Osteoblast (primary cell): Measurements from ENCODE around the gene IMPDH1. TPM values are rescaled to one million over a fixed set of nuclear protein-coding genes. Genes with fewer than 3 reads are reported as not detected.

ENCODE experiments used
- DNase-seq: peaks from one replicate; pipeline ENCODE4 v3.0.0; 2011; ENCODE audit warnings: low spot score, mixed read lengths; ENCODE audit not compliant: insufficient read length; ENCODE audit errors: missing footprints
- H2AFZ ChIP-seq: 2 replicates; pipeline ENCODE4 v1.6.0; 2011; ENCODE audit warnings: mild to moderate bottlenecking, low read length
- H3K27ac ChIP-seq: 2 replicates; pipeline ENCODE4 v1.5.1; 2011; ENCODE audit warnings: mild to moderate bottlenecking, low read depth, low read length, moderate library complexity
- H3K27me3 ChIP-seq: 2 replicates; pipeline ENCODE4 v1.6.0; 2012; ENCODE audit warnings: mild to moderate bottlenecking, control low read depth, inconsistent platforms, low read length, moderate library complexity; ENCODE audit not compliant: insufficient read depth
- H3K36me3 ChIP-seq: 2 replicates; pipeline ENCODE4 v1.5.1; 2011; ENCODE audit warnings: mild to moderate bottlenecking, low read length, control low read depth, moderate library complexity; ENCODE audit not compliant: insufficient read depth
- H3K4me1 ChIP-seq: 2 replicates; pipeline ENCODE4 v1.5.1; 2011; ENCODE audit warnings: mild to moderate bottlenecking, low read length, control low read depth, moderate library complexity; ENCODE audit not compliant: insufficient read depth
- H3K4me2 ChIP-seq: 2 replicates; pipeline ENCODE4 v1.6.0; 2011; ENCODE audit warnings: mild to moderate bottlenecking, low read length; ENCODE audit not compliant: insufficient read depth
- H3K4me3 ChIP-seq: fragments of 200-600 bp; sonication (generic); 3 replicates; pipeline ENCODE4 v1.5.1; 2012; ENCODE audit warnings: mild to moderate bottlenecking, low read length, inconsistent platforms; ENCODE audit not compliant: insufficient read depth
- H3K79me2 ChIP-seq: 2 replicates; pipeline ENCODE4 v1.6.0; 2012; ENCODE audit warnings: mild to moderate bottlenecking, low read length, control low read depth, inconsistent platforms; ENCODE audit not compliant: insufficient read depth
- H3K9me3 ChIP-seq: 2 replicates; pipeline ENCODE4 v1.5.1; 2011; ENCODE audit warnings: low read depth, low read length, control low read depth
- H4K20me1 ChIP-seq: 2 replicates; pipeline ENCODE4 v1.6.0; 2012; ENCODE audit warnings: mild to moderate bottlenecking, low read length, control low read depth; ENCODE audit not compliant: insufficient read depth
- total RNA-seq: library from RNA; depleted of rRNA; stranded (reverse); fragments of >200 nt; gene quantifications from 2 replicates; pipeline ENCODE4 v1.2.3, GENCODE V29; 2012
- TF ChIP-seq, protein P1 (sequence below): IDR thresholded peaks from 2 replicates; pipeline ENCODE4 v1.5.1; 2011; ENCODE audit warnings: mild to moderate bottlenecking, low read depth, low read length, moderate library complexity; ENCODE audit errors: extremely low read depth

The IMPDH1 gene
- total RNA-seq, 1 donor = 35.8 TPM

DNA sequence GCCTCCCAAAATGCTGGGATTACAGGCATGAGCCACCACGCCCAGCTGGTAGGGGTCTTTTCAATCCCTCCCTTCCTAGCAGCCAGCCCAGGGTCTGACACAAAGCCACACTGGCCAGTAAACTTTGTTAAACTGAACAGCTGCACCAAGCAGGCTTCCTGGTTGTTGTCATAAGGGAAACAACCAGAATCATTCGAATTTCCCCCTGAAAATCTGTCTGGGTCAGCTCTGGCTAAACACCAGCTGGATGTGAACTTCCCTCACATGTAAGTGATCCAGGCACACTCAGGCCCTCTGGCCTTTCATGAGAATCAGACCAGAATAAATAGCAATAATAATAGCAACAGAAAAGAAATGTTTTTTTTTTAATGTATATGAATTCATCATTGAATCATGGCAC, 7.4 kb downstream of the IMPDH1 start:
- Histone ChIP-seq H3K27ac (no peak overlapping the region), H2AFZ (no peak overlapping the region), H3K4me3 (no peak overlapping the region), H3K9me3 (no peaks in the 10 kb centered on the region), H3K4me2 (no peak overlapping the region), H3K36me3 (peaks cover 38% of the 10 kb centered on the region), H4K20me1 (peaks cover 29% of the 10 kb centered on the region), H3K4me1 (peaks cover 11% of the 10 kb centered on the region), H3K27me3 (no peaks in the 10 kb centered on the region), H3K79me2 (peaks cover 22% of the 10 kb centered on the region)
- TF ChIP-seq, protein P1, sequence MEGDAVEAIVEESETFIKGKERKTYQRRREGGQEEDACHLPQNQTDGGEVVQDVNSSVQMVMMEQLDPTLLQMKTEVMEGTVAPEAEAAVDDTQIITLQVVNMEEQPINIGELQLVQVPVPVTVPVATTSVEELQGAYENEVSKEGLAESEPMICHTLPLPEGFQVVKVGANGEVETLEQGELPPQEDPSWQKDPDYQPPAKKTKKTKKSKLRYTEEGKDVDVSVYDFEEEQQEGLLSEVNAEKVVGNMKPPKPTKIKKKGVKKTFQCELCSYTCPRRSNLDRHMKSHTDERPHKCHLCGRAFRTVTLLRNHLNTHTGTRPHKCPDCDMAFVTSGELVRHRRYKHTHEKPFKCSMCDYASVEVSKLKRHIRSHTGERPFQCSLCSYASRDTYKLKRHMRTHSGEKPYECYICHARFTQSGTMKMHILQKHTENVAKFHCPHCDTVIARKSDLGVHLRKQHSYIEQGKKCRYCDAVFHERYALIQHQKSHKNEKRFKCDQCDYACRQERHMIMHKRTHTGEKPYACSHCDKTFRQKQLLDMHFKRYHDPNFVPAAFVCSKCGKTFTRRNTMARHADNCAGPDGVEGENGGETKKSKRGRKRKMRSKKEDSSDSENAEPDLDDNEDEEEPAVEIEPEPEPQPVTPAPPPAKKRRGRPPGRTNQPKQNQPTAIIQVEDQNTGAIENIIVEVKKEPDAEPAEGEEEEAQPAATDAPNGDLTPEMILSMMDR = no peak
- DNase-seq = no peak

DNA sequence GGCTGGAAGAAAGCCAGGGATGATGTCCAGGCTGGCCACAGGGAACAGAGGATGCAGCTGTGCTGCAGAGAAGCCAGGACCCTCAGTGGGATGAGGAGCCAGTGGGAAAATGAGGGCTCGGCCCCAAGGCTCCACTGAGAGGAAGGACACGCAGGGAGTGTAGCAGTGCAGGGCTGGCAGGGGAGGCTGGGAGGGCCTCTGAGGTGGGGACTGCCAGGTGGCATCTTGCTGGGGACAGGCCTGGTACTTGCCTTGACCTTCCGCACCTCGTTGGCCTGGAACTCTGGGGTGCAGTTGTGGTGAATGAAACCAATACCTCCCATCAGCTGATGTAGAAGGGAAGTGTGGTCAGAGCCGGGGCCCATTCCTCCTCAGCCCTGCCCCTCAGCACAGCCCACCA, 9.2 kb downstream of the IMPDH1 start:
- peaks cover 24% of the 10 kb centered on the region for H4K20me1 ChIP-seq

GRCh38 chr7:128399991-128400390, 9.8 kb downstream of the IMPDH1 start:
- H3K4me1 ChIP-seq = peaks cover 10% of the 10 kb centered on the region
- H3K4me2 ChIP-seq = no peak overlapping the region
- TF ChIP-seq, protein P1 = no peak
- no peak overlapping the region for H2AFZ ChIP-seq
- H3K9me3 ChIP-seq = no peaks in the 10 kb centered on the region
- no peak overlapping the region for H3K4me3 ChIP-seq
- H3K27ac ChIP-seq = no peak overlapping the region
- no peak for DNase-seq
- no peaks in the 10 kb centered on the region for H3K27me3 ChIP-seq
- peaks cover 16% of the 10 kb centered on the region for H3K79me2 ChIP-seq
- peaks cover 60% of the 10 kb centered on the region for H3K36me3 ChIP-seq
- peaks cover 24% of the 10 kb centered on the region for H4K20me1 ChIP-seq

More for the DNA sequence above, 9.2 kb downstream of the IMPDH1 start:
- no peaks in the 10 kb centered on the region for H3K9me3 ChIP-seq
- H3K4me2 ChIP-seq = no peak overlapping the region
- H3K27ac ChIP-seq = no peak overlapping the region
- TF ChIP-seq, protein P1 = no peak
- H3K4me3 ChIP-seq = no peak overlapping the region
- H3K36me3 ChIP-seq = peaks cover 56% of the 10 kb centered on the region
- H3K4me1 ChIP-seq = peaks cover 11% of the 10 kb centered on the region
- no peaks in the 10 kb centered on the region for H3K27me3 ChIP-seq
- H3K79me2 ChIP-seq = peaks cover 22% of the 10 kb centered on the region
- no peak overlapping the region for H2AFZ ChIP-seq
- no peak for DNase-seq

GRCh38 chr7:128398841-128399135, 11.0 kb downstream of the IMPDH1 start:
- H3K4me2 ChIP-seq = no peak overlapping the region
- DNase-seq = no peak
- H3K27ac ChIP-seq = no peak overlapping the region
- H2AFZ ChIP-seq = no peak overlapping the region
- H3K4me1 ChIP-seq = no peaks in the 10 kb centered on the region
- no peaks in the 10 kb centered on the region for H3K9me3 ChIP-seq
- H3K27me3 ChIP-seq = no peaks in the 10 kb centered on the region
- peaks cover 67% of the 10 kb centered on the region for H3K36me3 ChIP-seq
- TF ChIP-seq, protein P1 = no peak
- peaks cover 4% of the 10 kb centered on the region for H3K79me2 ChIP-seq
- no peak overlapping the region for H3K4me3 ChIP-seq
- H4K20me1 ChIP-seq = peaks cover 13% of the 10 kb centered on the region
